ENCODE results near the gene MEOX1.

GRCh38 chr17:43599046-43599395, 62.7 kb downstream of the MEOX1 start:
- TF ChIP-seq CTCF (IDR thresholded peaks at IDR 0.05) (no peak), POLR2A (IDR thresholded peaks at IDR 0.05) (no peak)

All from prostate gland (tissue), 2 donors.